Fibroblast of lung (primary cell): Measurements from ENCODE around the gene MAS1L.

ENCODE experiments used
- CTCF ChIP-seq, 2 donors: IDR thresholded peaks in 1 of 2; conservative IDR thresholded peaks in 1 of 2; 1 replicate in 1 of 2; 2 replicates in 1 of 2; pipeline ENCODE4 v1.5.1; 2011 to 2012; ENCODE audit warnings: low read length in 2 of 2, control low read depth in 1 of 2, inconsistent platforms in 1 of 2, low read depth in 1 of 2, mild to moderate bottlenecking in 1 of 2
- EZH2 ChIP-seq: IDR thresholded peaks from 2 replicates; pipeline ENCODE4 v1.5.1; 2012; ENCODE audit warnings: low read length, control low read depth, mild to moderate bottlenecking; ENCODE audit errors: missing control alignments

GRCh38 chr6:29491574-29491973 is 3.8 kb upstream of the MAS1L start:
- no peak for TF ChIP-seq CTCF (conservative IDR thresholded peaks at IDR 0.05 in 1 of 2, IDR thresholded peaks at IDR 0.05 in 1 of 2; ENCODE audit: low read depth in 1 of 2, low read length in 2 of 2)
- no peak for TF ChIP-seq EZH2
